Ishikawa (cell line): ENCODE measurements around the gene CACNA2D3.

Experiments
- CEBPB ChIP-seq: IDR thresholded peaks from 2 replicates; pipeline ENCODE4 v1.6.1; 2012
- CREB1 ChIP-seq: IDR thresholded peaks from 2 replicates; pipeline ENCODE4 v1.6.1; 2012; ENCODE audit warnings: low read depth
- EGR1 ChIP-seq: IDR thresholded peaks from 2 replicates; pipeline ENCODE4 v1.6.1; 2012
- EP300 ChIP-seq: IDR thresholded peaks from 2 replicates; pipeline ENCODE4 v1.6.1; 2012; ENCODE audit warnings: borderline replicate concordance
- FOXM1 ChIP-seq: IDR thresholded peaks from 2 replicates; pipeline ENCODE4 v1.6.1; 2012; ENCODE audit warnings: low read depth, borderline replicate concordance
- MAX ChIP-seq: IDR thresholded peaks from 2 replicates; pipeline ENCODE4 v1.6.1; 2012
- NFIC ChIP-seq: IDR thresholded peaks from 2 replicates; pipeline ENCODE4 v1.6.1; 2012
- RAD21 ChIP-seq: IDR thresholded peaks from 2 replicates; pipeline ENCODE4 v1.6.1; 2012; ENCODE audit warnings: low read depth
- REST ChIP-seq: IDR thresholded peaks from 2 replicates; pipeline ENCODE4 v1.6.1; 2012; ENCODE audit warnings: low read depth, mild to moderate bottlenecking
- TAF1 ChIP-seq: IDR thresholded peaks from 2 replicates; pipeline ENCODE4 v1.6.1; 2012; ENCODE audit warnings: low read depth, mild to moderate bottlenecking
- TCF12 ChIP-seq: IDR thresholded peaks from 2 replicates; pipeline ENCODE4 v1.6.1; 2012; ENCODE audit warnings: low read depth
- TEAD4 ChIP-seq: IDR thresholded peaks from 2 replicates; pipeline ENCODE4 v1.6.1; 2012
- USF1 ChIP-seq: IDR thresholded peaks from 2 replicates; pipeline ENCODE4 v1.6.1; 2012
- YY1 ChIP-seq: IDR thresholded peaks from 2 replicates; pipeline ENCODE4 v1.6.1; 2012; ENCODE audit warnings: low read depth
- ZBTB7A ChIP-seq: IDR thresholded peaks from 2 replicates; pipeline ENCODE4 v1.6.1; 2012; ENCODE audit warnings: low read depth

Gene CACNA2D3

GRCh38 chr3:54873059-54874010 lies 751.0 kb downstream of the CACNA2D3 start:
- no peak for TF ChIP-seq EP300

GRCh38 chr3:54874816-54875556 lies 752.6 kb downstream of the CACNA2D3 start:
- TF ChIP-seq RAD21 (no peak), TEAD4 (no peak), EP300 (no peak), REST (no peak), CEBPB (no peak), YY1 (no peak), NFIC (no peak), EGR1 (no peak), FOXM1 (no peak), TAF1 (no peak), MAX (no peak), TCF12 (no peak), CREB1 (no peak), USF1 (no peak), ZBTB7A (no peak)

GRCh38 chr3:54875596-54876268 lies 753.4 kb downstream of the CACNA2D3 start:
- TF ChIP-seq TCF12 (no peak), EGR1 (no peak), YY1 (no peak), USF1 (no peak), NFIC (no peak), CEBPB (no peak), TEAD4 (no peak), EP300 (no peak), REST (no peak), TAF1 (no peak), ZBTB7A (no peak), MAX (no peak), FOXM1 (no peak), CREB1 (no peak), RAD21 (no peak)

- TF ChIP-seq ZBTB7A = no peak
- TF ChIP-seq TEAD4 = no peak
- TF ChIP-seq EGR1 = no peak
- no peak for TF ChIP-seq EP300
- TF ChIP-seq USF1 = no peak
- no peak for TF ChIP-seq CREB1
- TF ChIP-seq RAD21 = no peak
- TF ChIP-seq TCF12 = no peak
- TF ChIP-seq YY1 = no peak
- no peak for TF ChIP-seq TAF1
- TF ChIP-seq NFIC = no peak
- no peak for TF ChIP-seq FOXM1
- TF ChIP-seq REST = no peak
- TF ChIP-seq MAX = no peak
- no peak for TF ChIP-seq CEBPB
These were observed 754.3 kb downstream of the CACNA2D3 start for GRCh38 chr3:54876694-54877093.
